Astrocyte of the spinal cord (primary cell): ENCODE measurements around the gene LONP1.
"Not testable (repeated sequence)": the region's sequence is repeated elsewhere in the genome, so short reads cannot be mapped to it uniquely, and the experiment has no call there.

Experiments used
- DNase-seq: peaks from one replicate; pipeline ENCODE4 v3.0.0; 2011; ENCODE audit warnings: low read depth, low spot score
- H3K4me3 ChIP-seq: 2 replicates; pipeline ENCODE4 v1.5.1; 2011; ENCODE audit warnings: low read depth, mild to moderate bottlenecking, low read length, moderate library complexity
- CTCF ChIP-seq: IDR thresholded peaks from 2 replicates; pipeline ENCODE4 v1.5.1; 2012; ENCODE audit warnings: low read depth, mild to moderate bottlenecking, low read length, inconsistent platforms
- in situ Hi-C: cut with HindIII; loops from 2 replicates; pipeline ENCODE4 v1.10.0; 2017; ENCODE audit warnings: low sequenced_read_pairs

Gene LONP1

GRCh38 chr19:5703819-5704818, 15.8 kb downstream of the LONP1 start:
- H3K4me3 ChIP-seq: no peak overlapping the region
- no peak for DNase-seq
- in situ Hi-C loops: no loop called here
- no peak for TF ChIP-seq CTCF

- H3K4me3 ChIP-seq, in situ Hi-C loops, DNase-seq: not testable (repeated sequence)
Observed at GRCh38 chr19:5702053-5702410, 17.9 kb downstream of the LONP1 start.

GRCh38 chr19:5700455-5701092, 19.4 kb downstream of the LONP1 start:
- TF ChIP-seq CTCF: no peak
- in situ Hi-C loops: no loop called here
- DNase-seq: no peak
- H3K4me3 ChIP-seq: no peak overlapping the region

GRCh38 chr19:5698635-5699422, 21.1 kb downstream of the LONP1 start:
- no peak for DNase-seq
- TF ChIP-seq CTCF: no peak
- H3K4me3 ChIP-seq: no peak overlapping the region
- in situ Hi-C loops: no loop called here

GRCh38 chr19:5697890-5698634, 21.9 kb downstream of the LONP1 start:
- no peak for TF ChIP-seq CTCF
- in situ Hi-C loops: no loop called here
- no peak overlapping the region for H3K4me3 ChIP-seq
- DNase-seq: no peak

- in situ Hi-C loops: no loop called here
- DNase-seq: no peak
- TF ChIP-seq CTCF: no peak
- H3K4me3 ChIP-seq: no peak overlapping the region
Observed at GRCh38 chr19:5697022-5697889, 22.7 kb downstream of the LONP1 start.
